HG03175 (cell line): ENCODE results near the gene PHF14.

Source experiments
- ATAC-seq: cut with Tn5 transposase; IDR thresholded peaks from one replicate; pipeline ENCODE4 v1.9.1; 2021; ENCODE audit warnings: mild to moderate bottlenecking, moderate library complexity; ENCODE audit not compliant: unreplicated experiment

Gene PHF14

DNA sequence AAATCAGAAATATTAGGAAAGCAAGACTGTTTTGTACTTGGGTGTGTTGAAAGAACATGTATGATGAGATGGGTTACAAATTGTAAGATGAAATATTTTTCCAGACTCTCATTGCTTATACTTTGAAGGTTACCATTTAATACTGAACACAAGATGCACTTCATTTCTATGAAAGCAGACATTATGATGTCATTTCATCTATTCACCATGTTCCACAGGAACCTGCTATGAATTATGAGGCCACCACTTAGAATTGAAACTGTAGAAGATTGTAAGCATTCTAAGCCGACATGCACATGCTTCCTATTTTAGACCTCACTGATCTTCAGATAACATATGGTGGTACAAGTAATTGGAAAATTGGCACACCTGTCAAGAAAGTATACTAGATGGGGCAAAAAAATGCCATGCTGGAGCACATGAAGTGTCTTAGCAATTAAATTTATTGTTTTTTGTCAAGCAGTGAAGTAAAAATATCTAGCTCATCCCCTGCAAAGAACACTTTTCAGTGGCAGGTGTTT is 195.0 kb downstream of the PHF14 start:
- no peak for ATAC-seq

DNA sequence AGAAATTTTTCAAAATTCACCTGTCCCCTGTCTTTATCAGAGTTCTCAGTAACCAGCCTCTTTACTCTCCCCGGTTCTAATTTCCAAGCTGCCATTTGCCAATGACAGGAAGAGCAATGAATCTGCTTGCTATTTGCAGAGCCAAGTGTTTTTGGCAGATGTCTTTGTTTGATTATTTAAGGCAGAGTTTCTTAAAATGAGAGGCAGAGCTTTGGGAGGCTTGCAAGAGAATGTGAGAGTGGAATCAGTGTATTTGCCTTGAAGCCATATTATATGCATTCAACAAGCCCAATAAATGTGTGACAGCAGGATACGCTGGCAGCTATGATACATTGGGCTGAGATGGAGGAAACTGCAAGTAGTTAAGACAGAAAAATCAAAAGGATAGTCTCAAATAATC is 196.5 kb downstream of the PHF14 start:
- no peak for ATAC-seq

DNA sequence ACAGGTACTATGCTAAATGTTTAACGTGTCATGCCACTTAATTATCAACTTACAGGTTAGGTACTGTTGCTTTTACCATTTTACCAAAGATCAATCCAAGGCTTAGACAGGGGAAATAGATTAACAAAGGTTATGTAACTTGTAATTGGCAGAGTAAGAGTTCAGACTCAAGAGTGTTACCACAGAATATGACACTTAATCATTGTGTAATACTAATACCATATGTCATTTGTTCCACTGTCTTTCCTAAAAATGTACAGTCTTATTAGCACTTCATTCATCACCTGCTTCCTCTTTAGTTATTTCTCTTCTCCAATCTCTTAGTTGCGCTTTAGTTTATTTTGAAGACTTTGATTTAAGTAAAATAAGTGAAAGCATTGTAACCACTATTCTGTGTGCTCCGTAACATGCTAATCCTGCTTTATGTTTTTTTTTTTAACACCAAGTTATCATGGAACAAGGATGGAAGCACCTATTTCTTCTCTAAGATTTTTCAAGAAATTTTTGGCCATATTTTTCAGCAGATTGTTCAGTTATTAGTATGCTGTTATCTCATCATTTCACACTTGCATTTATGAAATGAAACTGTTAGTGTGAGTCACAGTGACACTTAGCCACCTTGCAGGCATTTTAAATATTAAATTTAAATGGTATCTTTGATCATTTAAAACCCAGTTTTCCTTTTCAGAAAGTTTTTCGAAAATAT is 197.3 kb downstream of the PHF14 start:
- ATAC-seq: no peak

DNA sequence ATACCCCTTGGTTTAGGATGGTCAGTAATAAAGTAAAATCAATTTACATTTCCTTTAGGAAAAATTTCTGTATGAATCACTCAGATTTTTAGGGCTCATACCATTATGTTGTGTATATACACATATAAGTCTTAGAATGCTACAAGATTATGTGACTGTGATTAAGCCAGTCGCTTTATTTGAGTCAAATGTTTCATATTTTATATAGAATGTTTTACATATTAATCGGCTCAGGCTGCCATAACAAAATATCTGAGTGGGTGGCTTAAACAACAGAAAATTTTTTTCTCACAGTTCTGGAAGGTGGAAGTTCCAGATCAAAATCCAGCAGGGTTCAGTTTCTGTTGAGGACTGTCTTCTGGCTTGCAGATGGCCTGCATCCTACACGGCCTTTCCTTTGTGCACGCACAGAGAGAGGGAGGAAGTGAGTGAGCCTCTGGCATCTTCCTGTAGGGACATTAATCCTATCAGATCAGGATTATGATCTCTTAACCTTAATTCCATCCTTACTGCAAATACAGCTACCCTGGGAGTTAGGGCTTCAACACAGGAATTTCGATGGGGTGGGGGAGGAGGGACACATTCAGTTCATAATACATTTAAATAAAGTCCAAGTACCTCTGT is 198.0 kb downstream of the PHF14 start:
- ATAC-seq: no peak

DNA sequence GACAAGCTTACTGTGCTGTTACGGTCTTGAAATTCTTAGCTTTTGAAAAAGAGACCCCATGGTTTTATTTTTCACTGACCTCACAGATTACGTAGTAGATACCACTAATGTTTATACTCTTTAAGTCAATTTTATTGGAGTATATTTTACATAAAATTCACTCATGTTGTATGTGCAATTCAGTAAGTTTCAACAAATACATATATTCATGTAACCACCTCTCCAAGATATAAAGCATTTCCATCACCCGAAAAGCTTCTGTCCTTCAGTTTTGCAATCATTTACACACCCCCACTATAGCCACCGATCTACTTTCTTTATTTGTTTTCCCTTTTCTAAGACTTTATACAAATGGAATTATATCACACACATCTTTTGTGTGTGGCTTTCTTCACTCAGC is 199.2 kb downstream of the PHF14 start:
- ATAC-seq: no peak

DNA sequence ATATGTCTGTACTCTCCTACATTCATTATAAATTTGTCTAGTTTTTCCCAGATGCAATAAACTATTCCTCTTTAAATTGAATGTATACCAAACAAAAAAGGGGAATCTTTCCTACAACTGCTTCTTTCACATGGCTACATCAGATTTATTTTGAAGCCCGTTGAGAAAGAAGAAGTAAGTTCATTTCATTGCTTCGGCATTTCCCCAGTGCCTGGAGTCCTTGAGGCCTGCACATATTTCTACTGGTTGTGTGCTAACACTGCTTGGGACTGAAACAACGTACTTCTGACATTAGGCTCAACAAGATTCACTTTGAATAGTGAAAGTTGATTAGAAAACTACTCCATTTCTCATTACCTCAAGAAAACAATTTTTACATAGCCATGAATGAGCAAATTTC is 201.7 kb downstream of the PHF14 start:
- no peak for ATAC-seq

DNA sequence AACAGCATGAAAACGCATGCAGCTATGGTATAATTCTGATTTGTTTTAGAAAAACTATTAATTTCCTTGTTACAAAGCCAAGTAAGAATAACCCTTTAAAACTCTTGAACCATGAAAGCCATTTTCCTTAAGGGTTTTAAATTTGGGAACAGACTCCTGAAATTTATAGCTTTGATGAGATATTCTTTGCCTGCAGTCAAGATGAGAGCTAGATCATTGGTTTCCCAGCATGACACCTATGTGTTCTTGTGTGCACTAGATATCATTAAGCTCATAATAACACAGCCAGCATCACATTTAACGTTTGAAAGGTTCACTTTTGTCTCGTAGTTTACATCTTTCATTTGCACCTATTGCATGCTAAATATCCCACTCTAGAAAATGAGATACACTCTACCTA is 202.2 kb downstream of the PHF14 start:
- ATAC-seq: no peak

DNA sequence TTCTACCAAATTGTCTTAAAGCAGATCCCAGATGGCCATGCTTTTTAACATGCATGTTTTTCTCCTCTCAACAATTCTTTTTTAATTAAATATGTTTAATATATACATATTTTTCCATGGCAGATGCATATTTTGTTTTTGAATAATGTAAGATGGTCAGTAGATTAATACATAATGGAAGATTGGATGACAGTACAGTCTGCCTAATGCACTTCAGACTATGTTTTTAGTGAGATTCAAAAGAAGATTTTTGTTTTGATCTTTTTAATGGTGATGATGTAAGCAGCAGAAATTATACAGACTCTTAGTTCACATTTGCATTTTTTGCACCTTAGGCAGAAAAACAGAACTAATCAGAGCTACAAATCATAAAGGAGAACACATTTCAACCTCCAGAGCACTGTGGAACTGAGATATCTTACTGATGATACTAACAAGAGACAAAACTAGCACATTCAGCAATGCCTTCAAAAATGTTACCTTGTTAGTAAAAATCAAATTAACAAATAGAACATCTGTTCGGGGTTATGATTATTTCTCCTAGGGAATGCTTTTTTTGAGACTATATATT is 203.4 kb downstream of the PHF14 start:
- ATAC-seq: no peak

DNA sequence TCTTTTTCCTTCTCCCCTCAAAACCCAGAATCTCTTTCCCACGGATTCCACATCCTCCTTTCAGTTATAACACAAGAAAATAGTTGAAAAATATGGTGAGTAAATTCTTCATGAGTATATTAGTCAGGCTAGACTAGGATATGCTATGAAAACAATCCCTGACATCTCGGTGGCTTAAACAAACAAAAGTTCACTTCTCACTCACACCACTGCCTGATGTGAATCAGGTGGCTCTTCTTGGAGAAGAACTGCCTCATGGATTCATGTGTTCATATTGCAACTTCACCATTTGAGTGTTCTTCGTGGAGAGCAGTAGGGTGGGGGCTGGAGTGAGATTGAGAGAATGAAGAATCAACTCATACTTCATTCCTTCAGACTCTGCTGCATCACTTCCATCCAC is 204.1 kb downstream of the PHF14 start:
- no peak for ATAC-seq

DNA sequence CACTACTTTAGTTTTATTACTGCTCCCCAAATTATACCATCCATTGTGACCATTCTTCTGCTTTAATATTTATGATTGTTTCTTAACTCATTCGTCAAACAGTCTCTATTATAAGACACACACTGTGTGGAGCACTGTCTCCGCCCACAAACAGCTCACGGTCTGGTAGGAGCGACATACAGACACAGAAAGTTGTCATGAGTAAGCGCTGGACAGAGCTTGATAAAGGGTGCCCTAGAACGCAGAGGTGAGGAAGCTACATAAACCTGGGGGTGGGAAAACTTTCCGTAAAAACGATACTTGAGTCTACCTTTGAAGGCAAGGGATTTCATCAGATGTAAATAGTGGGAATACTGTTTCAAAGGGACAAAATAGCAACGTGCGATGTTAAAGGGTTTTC is 207.9 kb downstream of the PHF14 start:
- ATAC-seq: no peak

DNA sequence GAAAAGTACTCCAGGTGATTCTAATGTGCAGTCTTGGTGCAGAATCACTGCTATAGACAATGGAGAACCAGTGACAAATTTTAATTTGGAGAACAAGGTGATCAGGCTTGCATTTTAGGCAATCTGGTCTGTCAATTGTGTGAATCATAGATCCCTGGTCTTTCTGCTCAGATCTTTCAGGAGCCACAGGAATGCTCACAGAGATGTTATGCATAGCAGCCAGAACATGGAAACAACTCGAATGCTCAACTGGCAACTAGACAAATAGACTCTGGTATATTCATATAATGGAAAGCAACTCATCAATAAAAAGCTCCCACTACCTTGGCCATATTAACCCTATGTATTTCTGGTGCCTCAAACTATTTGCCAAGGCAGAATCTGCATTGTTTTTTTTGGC is 209.1 kb downstream of the PHF14 start:
- ATAC-seq: no peak

DNA sequence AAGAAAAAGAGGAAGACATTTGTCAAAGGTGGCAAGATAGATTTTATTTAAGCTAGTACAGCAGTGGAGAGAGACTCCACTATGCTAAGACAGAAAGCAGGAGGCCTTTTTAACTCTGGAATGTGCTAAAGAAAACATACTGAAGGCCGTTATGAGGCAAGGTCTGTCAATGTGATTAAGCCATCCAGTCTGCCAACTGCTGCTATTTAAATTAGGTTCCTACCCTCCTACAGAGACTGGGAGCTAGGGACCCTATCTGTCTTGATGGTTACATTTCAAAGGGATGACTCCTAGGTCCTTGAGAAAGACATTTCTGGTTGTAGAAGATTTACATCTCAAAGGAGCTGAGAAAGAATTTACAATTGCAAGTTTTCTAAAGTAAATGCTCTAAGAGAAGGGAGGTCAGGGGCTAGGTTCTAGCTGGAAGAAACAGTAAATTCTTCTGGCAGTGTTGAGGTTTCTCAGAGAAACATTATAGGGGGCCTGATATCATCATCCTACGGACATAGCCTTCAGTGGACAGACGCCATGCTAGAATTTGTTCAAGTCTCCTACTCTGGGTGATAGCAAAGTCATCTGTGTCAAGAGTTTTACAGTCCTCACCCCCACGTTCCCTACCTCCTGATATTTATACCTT is 211.6 kb downstream of the PHF14 start:
- ATAC-seq: no peak

DNA sequence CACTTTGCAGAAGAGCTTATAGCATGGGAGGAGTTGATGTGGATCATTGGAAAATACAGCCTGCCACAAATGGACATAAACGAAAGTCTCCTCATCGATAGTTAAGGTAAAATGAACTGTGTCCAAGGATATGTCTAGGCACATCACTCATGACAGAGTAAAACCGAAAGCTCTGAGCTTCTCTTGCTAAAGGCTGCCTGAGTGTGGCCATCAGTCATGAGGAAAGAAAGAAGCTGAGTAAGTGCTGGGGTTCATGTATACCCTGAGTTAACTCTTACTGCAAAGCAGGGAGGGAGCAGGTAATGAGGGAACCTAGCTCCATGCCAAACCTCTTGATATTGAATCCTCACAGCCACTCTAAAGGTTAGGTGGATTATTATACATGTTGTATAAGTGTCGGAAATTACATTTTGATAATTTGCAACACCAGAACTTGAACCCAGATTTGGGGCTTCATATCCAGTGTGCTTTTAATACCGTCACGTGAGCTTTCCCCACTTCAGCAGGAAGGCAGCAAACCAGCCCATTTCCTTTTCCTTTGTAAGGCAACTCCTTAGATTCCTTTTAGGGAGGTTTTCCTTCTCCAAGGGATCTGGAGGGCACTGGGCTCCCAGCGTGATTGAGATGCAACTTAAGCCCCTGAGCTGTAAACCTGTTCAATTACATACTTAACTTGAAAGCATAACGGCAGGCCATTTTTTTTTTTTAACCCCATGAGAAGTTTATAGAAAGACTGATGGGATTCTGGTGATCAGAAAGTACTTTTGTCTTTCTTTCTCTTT is 215.0 kb downstream of the PHF14 start:
- ATAC-seq: no peak

DNA sequence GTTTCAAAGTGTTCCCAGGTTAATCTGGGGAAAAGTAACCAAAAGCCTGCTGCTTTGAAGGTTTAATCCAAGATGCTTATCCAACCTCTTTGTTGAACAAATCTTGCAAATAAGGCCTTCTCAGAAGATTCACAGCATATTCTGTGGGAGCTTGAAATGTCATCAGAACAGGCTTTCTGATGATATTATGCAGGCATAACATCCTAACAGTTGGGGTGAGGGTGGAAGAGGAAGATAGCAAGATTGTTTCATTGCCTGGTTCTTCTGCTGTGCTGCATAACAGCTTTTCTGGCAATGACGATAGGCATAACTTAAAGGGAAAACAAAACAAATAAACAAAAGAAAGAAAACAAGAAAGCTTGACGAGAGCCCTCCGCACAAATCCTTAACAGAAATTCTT is 217.4 kb downstream of the PHF14 start:
- no peak for ATAC-seq

DNA sequence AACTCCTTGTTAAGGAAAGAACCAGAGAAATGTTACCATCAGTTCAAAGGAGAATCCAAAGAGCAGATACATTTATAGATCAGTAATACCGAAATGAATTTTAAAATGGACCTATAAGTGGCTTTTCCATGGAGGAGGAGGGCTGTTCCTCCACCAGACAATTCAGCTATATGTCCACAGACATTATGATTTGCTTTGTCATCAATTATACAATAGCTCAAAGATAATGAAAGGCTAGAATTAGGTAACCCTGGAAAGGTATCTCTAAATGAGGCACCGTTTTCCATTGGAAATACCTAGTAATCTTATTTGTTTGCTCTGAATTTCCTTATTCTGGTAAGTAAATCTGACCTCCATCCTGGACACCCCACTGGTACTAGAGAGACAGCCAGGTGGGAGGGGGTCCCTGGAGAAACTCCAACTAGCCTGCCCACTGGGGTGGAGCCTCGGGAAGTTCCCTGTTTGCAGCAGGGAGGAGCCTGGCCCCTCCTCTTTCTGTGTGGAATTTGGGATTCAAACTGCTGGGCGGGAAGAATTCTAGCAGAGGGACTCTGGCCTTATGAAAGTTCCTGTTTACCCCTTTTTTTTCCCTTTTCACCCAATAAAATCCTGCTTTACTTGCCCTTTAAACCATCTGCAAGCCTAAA is 218.0 kb downstream of the PHF14 start:
- ATAC-seq: no peak

DNA sequence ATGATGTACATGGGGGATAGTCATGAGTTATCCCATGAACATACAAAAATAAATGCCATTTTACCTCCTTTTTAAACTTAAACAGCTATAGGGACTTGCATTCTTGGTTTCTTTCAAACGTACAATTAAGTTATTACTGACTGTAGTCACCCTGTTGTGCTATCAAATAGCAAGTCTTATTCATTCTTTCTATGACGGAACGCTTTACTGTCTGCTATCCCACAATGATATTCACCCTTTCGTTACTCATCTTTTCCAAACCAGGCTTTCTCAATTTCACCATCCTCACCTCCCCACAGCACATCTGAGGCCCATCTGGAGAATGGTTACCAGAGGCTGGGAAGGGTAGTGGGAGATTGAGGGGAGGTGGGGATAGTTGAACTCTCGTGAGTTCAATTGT is 218.8 kb downstream of the PHF14 start:
- ATAC-seq: no peak

DNA sequence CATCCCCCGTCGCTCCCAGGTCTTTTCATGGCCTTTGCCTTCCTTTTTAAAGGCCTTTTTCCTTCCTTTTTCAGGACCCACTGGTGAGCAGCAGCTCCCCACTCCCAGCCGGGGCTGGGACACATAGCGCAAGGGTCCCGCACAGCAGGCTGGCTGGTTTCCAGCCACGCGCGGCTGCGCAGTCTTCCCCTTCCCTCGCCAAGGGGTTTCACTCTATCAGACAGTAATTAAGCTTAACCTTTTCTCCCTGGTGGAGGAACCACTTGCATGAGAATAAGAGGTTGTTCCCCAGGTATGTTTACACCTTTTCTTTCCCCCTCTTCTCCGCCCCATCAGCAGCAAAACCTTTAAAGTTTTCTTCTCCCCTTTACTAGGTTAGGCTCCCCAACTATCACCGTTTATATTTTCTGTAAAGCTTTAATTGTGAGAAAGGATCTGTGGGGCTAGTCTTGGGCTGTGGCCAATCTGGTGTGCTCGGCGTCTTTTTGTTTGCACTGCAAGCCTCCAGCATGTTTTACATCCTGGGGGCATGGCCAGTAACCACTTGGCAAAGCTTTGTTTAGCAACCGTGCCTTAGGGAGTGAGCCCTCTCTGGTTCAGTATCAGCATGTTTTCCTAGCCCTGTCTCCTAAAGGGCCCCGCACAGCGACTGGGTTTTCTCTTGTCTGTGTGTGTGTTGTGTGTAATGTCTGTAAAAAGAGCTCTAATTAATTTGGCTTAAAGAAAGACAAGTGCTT is 219.6 kb downstream of the PHF14 start:
- ATAC-seq: no peak

DNA sequence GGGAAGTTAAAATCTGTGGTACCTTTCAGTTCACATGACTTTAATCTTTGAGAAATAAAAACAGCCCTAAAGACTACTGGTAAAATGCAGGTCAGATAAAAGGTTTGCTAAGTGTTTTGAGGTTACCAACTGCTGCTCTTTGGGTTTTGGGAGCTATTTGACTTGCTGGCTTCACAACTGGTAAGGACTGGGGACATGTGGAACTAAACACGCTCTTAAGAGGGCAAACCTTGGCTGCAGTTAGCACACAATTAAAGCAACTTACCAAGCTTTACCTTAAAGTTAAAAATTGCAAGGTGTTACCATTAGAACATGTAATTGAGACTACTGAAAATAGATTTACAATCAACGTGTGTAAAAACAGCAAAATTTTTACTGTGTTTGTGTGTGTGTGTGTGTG is 220.2 kb downstream of the PHF14 start:
- ATAC-seq: no peak

DNA sequence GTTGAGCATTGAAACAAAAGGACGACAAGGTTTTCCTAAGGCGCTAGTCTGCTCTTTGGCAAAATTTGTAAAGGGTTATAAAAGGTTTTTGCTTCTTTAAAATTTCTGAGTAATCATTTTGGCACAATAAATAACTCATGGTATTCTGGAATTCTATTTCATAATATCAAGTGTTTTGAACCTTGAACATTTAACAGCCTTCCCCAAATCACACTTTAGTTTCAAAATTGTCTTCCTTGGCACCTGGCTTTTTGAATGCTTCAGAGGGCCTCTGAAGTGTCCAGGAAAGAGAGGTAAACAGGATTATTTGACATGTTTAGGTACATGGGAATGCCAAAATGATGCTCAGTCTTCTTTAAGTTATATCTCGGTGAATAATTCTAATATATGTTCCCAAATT is 220.8 kb downstream of the PHF14 start:
- ATAC-seq: no peak

DNA sequence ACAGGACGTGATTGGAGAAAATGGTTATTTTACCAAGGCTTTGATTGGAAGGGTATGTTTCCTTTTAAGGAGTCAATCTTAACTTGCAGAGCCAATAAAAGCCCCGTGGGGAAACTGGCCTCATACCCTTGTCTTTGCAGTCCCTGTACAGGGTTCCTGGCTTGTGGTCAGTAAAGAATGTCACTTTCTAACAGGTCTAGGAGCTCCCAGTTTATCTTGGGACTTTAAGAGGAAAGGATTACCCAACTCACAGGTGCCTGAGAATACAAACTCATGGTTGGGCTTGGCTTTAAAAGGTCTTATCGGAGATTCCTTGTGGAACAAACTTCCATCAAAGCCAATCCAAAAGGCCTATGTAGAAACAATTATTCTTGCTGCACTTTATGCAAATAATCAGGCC is 221.8 kb downstream of the PHF14 start:
- ATAC-seq: no peak
